Thyroid gland (tissue), 4 donors: Measurements from ENCODE around the gene RAET1L. TPM values are rescaled to one million over a fixed set of nuclear protein-coding genes. Genes with fewer than 3 reads are reported as not detected.
"Not testable (repeated sequence)": the region's sequence is repeated elsewhere in the genome, so short reads cannot be mapped to it uniquely, and the experiment has no call there.

Experiments
- DNase-seq, 2 donors: peaks; one replicate each; pipeline ENCODE4 v3.0.0-alpha.2; 2019
- H3K27ac ChIP-seq, 3 donors: fragments of 200-600 bp; sonication (generic); 1 replicate in 2 of 3; 2 replicates in 1 of 3; pipeline ENCODE4 v1.5.1; 2016 to 2019; ENCODE audit warnings: mild to moderate bottlenecking in 1 of 3, moderate library complexity in 1 of 3
- H3K27me3 ChIP-seq: fragments of 200-600 bp; sonication (generic); one replicate; pipeline ENCODE4 v1.5.1; 2019
- H3K36me3 ChIP-seq, 2 donors: fragments of 200-600 bp; sonication (generic); one replicate each; pipeline ENCODE4 v1.5.1; 2016 to 2019
- H3K4me1 ChIP-seq, 2 donors: fragments of 200-600 bp; sonication (generic); one replicate each; pipeline ENCODE4 v1.5.1; 2017 to 2019
- H3K4me3 ChIP-seq, 3 donors: fragments of 200-600 bp; sonication (generic); replicated peaks in 1 of 3; 1 replicate in 2 of 3; 2 replicates in 1 of 3; pipeline ENCODE4 v1.5.1; 2016; ENCODE audit warnings: mild to moderate bottlenecking in 1 of 3
- H3K9me3 ChIP-seq: fragments of 200-600 bp; sonication (generic); one replicate; pipeline ENCODE4 v1.5.1; 2017
- POLR2A ChIP-seq, 2 donors: fragments of 450-650 bp; IDR thresholded peaks; one replicate each; pipeline ENCODE4 v1.6.1; 2017; ENCODE audit warnings: antibody characterized with exemption in 2 of 2, mild to moderate bottlenecking in 2 of 2, moderate library complexity in 1 of 2
- WGBS, 2 donors: methylation state at CpG; one replicate each; pipeline ENCODE4 v1.1.5; 2017; 5-methylcytosine and 5-hydroxymethylcytosine counted together
- intact Hi-C: fragments of 100-400 bp; cut with DNase I; formaldehyde crosslinking; loops from one replicate; pipeline ENCODE4 v1.15.1; 2023
- total RNA-seq, 4 donors: library from RNA; depleted of rRNA; stranded (reverse); fragments of >200 nt; gene quantifications; one replicate each; pipeline ENCODE4 v1.2.3, GENCODE V29; 2016
- TF ChIP-seq, protein P1 (sequence below), 6 experiments: fragments of 200-600 bp in 3 of 6; fragments of 450-650 bp in 3 of 6; sonication (generic) in 3 of 6; IDR thresholded peaks; one replicate each; pipeline ENCODE4 v1.5.1; 2016 to 2019; ENCODE audit warnings: antibody characterized with exemption in 6 of 6, mild to moderate bottlenecking in 2 of 6, inconsistent platforms in 1 of 6, moderate library complexity in 1 of 6

Gene RAET1L
- total RNA-seq, 4 donors from 2014 or later, result not detected

DNA sequence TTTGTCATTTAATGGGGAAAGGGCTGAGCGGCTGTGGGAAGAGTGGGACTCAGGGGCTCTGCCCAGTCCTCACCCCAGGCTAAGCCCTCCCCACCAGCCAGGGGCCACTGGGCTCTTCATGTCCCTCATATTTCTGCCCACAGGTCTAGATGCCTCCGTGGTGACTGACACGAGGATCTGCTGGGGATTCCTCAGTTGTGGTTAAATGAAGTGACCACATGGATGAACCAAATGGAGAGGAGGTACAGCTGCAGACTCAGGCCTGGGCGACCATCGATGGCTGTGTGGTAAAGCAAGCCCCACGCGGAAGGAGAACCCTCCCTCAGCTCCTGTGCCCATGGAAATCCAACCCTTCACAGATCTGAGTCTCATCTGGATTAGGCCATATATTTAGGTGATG, 29.4 kb downstream of the RAET1L start:
- no peak overlapping the region for H3K27ac ChIP-seq
- peaks cover under 1 to 5% of the 10 kb centered on the region in 2 donors for H3K4me1 ChIP-seq
- H3K36me3 ChIP-seq, result no peaks in the 10 kb centered on the region
- peaks cover 2% of the 10 kb centered on the region for H3K27me3 ChIP-seq
- no peaks in the 10 kb centered on the region for H3K9me3 ChIP-seq
- TF ChIP-seq, protein P1, sequence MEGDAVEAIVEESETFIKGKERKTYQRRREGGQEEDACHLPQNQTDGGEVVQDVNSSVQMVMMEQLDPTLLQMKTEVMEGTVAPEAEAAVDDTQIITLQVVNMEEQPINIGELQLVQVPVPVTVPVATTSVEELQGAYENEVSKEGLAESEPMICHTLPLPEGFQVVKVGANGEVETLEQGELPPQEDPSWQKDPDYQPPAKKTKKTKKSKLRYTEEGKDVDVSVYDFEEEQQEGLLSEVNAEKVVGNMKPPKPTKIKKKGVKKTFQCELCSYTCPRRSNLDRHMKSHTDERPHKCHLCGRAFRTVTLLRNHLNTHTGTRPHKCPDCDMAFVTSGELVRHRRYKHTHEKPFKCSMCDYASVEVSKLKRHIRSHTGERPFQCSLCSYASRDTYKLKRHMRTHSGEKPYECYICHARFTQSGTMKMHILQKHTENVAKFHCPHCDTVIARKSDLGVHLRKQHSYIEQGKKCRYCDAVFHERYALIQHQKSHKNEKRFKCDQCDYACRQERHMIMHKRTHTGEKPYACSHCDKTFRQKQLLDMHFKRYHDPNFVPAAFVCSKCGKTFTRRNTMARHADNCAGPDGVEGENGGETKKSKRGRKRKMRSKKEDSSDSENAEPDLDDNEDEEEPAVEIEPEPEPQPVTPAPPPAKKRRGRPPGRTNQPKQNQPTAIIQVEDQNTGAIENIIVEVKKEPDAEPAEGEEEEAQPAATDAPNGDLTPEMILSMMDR (IDR thresholded peaks at IDR 0.05), result no peak
- 88 to 92% methylated on average over 5 to 7 of the region's 7 CpGs for WGBS, 2 donors
- intact Hi-C loops, result no loop called here
- no peak overlapping the region for H3K4me3 ChIP-seq
- DNase-seq, result no peak

GRCh38 chr6:149995235-149995750, 30.0 kb downstream of the RAET1L start:
- intact Hi-C loops, result no loop called here
- 72 to 75% methylated on average over 4 to 6 of the region's 6 CpGs for WGBS, 2 donors
- peaks cover 6% of the 10 kb centered on the region for H3K27me3 ChIP-seq

DNA sequence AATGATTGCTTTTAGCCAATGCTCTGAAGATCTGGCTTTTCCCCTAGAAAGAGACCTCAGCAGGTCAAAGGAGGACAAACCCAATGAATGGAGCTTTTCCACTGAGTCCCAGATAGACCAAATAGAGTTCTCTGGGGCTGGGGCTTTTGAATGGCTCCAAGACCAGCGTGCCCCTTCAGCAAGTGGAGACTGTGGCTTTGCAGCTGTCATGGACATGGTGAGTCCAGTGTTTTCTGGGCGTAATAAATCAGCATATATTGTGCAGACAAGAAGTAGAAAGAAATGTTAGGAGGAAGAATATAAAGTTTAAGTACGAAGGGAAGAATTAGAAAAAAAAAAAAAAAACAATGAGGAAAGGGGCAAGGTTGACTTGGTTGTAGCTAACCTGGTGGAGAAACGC, 33.5 kb downstream of the RAET1L start:
- WGBS, 2 donors, result 56 to 70% methylated on average over 4 of the region's 4 CpGs
- intact Hi-C loops, result no loop called here
- Histone ChIP-seq H3K9me3 (no peaks in the 10 kb centered on the region), H3K4me1 (peaks cover 10 to 22% of the 10 kb centered on the region in 2 donors), H3K27ac (no peak overlapping the region), H3K27me3 (peaks cover 26% of the 10 kb centered on the region), H3K4me3 (no peak overlapping the region), H3K36me3 (no peaks in the 10 kb centered on the region)
- TF ChIP-seq POLR2A (IDR thresholded peaks at IDR 0.05), result no peak
- TF ChIP-seq, protein P1 (IDR thresholded peaks at IDR 0.05), result no peak
- no peak for DNase-seq

More at GRCh38 chr6:149995235-149995750, 30.0 kb downstream of the RAET1L start:
- H3K4me1 ChIP-seq, result peaks cover 7 to 12% of the 10 kb centered on the region in 2 donors
- no peaks in the 10 kb centered on the region for H3K9me3 ChIP-seq
- no peak for TF ChIP-seq POLR2A (IDR thresholded peaks at IDR 0.05)
- TF ChIP-seq, protein P1 (IDR thresholded peaks at IDR 0.05), result no peak
- no peaks in the 10 kb centered on the region for H3K36me3 ChIP-seq
- no peak for DNase-seq
- H3K4me3 ChIP-seq, result no peak overlapping the region
- no peak overlapping the region for H3K27ac ChIP-seq

GRCh38 chr6:149991472-149991795, 33.9 kb downstream of the RAET1L start:
- H3K27me3 ChIP-seq, result peaks cover 26% of the 10 kb centered on the region

DNA sequence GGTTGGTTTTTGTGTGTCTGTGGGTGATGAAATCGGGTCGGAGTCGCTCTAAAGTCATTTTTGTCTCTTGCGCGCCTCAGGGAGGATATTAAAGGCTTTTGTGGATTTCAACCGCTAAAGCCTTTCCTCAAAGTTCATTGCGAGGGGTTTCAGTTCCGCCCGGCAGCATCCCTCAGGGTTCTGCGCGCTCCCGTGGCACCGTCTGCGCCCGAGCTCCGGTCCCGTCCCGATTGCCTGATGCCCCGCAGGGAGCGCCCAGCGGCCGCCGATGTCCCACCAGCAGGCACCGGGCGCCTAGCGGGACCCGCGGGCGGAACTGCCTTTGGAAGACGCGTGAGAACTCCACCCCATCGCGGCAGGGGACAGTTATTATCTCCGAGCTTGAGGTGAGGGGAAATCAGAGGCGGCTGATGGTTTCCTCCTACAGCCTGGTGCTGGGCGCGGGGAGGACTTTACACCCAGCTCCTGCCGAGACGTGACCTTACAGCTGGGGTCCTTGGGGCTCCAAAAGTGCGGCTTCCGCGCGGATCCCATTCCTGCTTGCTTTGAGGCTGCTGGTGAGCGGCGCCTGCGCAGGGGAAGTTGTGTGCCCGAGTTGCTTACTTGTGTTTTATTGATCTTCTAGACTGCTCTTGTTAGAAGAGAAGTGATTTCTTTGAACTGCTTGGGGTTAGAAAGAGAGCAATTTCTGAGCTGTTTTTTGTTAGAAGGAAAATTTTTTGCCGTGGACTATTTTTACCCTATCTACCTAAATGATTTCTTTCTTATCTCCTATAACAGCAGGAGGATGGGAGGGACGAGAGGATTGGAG, 34.5 kb downstream of the RAET1L start:
- no peak for DNase-seq
- TF ChIP-seq, protein P1 (IDR thresholded peaks at IDR 0.05), result no peak
- no peak for TF ChIP-seq POLR2A (IDR thresholded peaks at IDR 0.05)
- WGBS, 2 donors, result 3 to 4% methylated on average over 29 to 40 of the region's 49 CpGs
- no peaks in the 10 kb centered on the region for H3K36me3 ChIP-seq
- peaks cover 10 to 22% of the 10 kb centered on the region in 2 donors for H3K4me1 ChIP-seq
- peak overlapping the region in 1 of 3 donors; percentile 17 for H3K4me3 ChIP-seq
- peaks cover 27% of the 10 kb centered on the region for H3K27me3 ChIP-seq
- H3K27ac ChIP-seq, result no peak overlapping the region
- H3K9me3 ChIP-seq, result no peaks in the 10 kb centered on the region
- intact Hi-C loops, result no loop called here

More at GRCh38 chr6:149991472-149991795, 33.9 kb downstream of the RAET1L start:
- H3K27ac ChIP-seq, H3K9me3 ChIP-seq, H3K36me3 ChIP-seq, intact Hi-C loops, H3K4me3 ChIP-seq, DNase-seq: not testable (repeated sequence)
- H3K4me1 ChIP-seq, result peaks cover 10 to 22% of the 10 kb centered on the region in 2 donors
- 3 to 5% methylated on average over 6 to 7 of the region's 7 CpGs for WGBS, 2 donors
